HG03139 (cell line): ENCODE results near the gene NAT9.

ENCODE experiments used
- ATAC-seq: cut with Tn5 transposase; IDR thresholded peaks from one replicate; pipeline ENCODE4 v1.9.1; 2021; ENCODE audit not compliant: unreplicated experiment

NAT9 gene

GRCh38 chr17:74746922-74747321 is 29.2 kb downstream of the NAT9 start:
- no peak for ATAC-seq

GRCh38 chr17:74746376-74746775 is 29.8 kb downstream of the NAT9 start:
- no peak for ATAC-seq

GRCh38 chr17:74745548-74746177 is 30.5 kb downstream of the NAT9 start:
- ATAC-seq: no peak

GRCh38 chr17:74744714-74745547 is 31.2 kb downstream of the NAT9 start:
- no peak for ATAC-seq

GRCh38 chr17:74744349-74744713 is 31.8 kb downstream of the NAT9 start:
- ATAC-seq: no peak

- no peak for ATAC-seq
Measured at GRCh38 chr17:74743755-74744154, 32.4 kb downstream of the NAT9 start.

GRCh38 chr17:74742978-74743545 is 33.1 kb downstream of the NAT9 start:
- ATAC-seq: no peak

GRCh38 chr17:74742153-74742515 is 34.0 kb downstream of the NAT9 start:
- no peak for ATAC-seq

GRCh38 chr17:74740641-74741387 is 35.3 kb downstream of the NAT9 start:
- ATAC-seq: no peak

- no peak for ATAC-seq
Measured at GRCh38 chr17:74740173-74740572, 36.0 kb downstream of the NAT9 start.

GRCh38 chr17:74739227-74739831 is 36.8 kb downstream of the NAT9 start:
- ATAC-seq: no peak

GRCh38 chr17:74738051-74738996 is 37.8 kb downstream of the NAT9 start:
- ATAC-seq: peak; percentile 45

- ATAC-seq: no peak
Measured at GRCh38 chr17:74737299-74738050, 38.7 kb downstream of the NAT9 start.

- ATAC-seq: no peak
Measured at GRCh38 chr17:74736513-74737298, 39.4 kb downstream of the NAT9 start, which contains the start of gene RAB37. RAB37 (plus strand) TSS chr17:74737256; CDS start chr17:74737273, 17 bp downstream.

GRCh38 chr17:74734256-74734655 is 41.9 kb downstream of the NAT9 start:
- ATAC-seq: no peak

GRCh38 chr17:74733365-74734122 is 42.6 kb downstream of the NAT9 start:
- no peak for ATAC-seq

GRCh38 chr17:74732042-74732867 is 43.9 kb downstream of the NAT9 start:
- no peak for ATAC-seq
